Measurements from ENCODE around the gene TNFRSF19. TPM values are rescaled to one million over a fixed set of nuclear protein-coding genes. Genes with fewer than 3 reads are reported as not detected.

TNFRSF19 gene
- total and polyA plus RNA-seq, 2 of the 8 experiments (the other 6 are each of a cell fraction or from before 2014, with no cell fraction given) = 0.50 to 0.95 TPM

GRCh38 chr13:23660249-23660648 lies 90.0 kb downstream of the TNFRSF19 start:
- no peak for TF ChIP-seq CHD2 (IDR thresholded peaks at IDR 0.05; ENCODE audit: low read length)
- no peak for TF ChIP-seq CHD1 (IDR thresholded peaks at IDR 0.05; ENCODE audit: low read depth, low read length)
- no peak for TF ChIP-seq HDAC2 (IDR thresholded peaks at IDR 0.05; ENCODE audit: borderline replicate concordance in 1 of 2, low read depth in 2 of 2, low read length in 2 of 2)
- no peak for TF ChIP-seq EZH2 (IDR thresholded peaks at IDR 0.05; ENCODE audit: low read depth, low read length, severe bottlenecking)
- TF ChIP-seq USF2 (IDR thresholded peaks at IDR 0.05; ENCODE audit: low read length) = no peak
- no peak for TF ChIP-seq JUN (IDR thresholded peaks at IDR 0.05; ENCODE audit: low read depth, low read length)
- no peak for TF ChIP-seq YY1 (IDR thresholded peaks at IDR 0.05; ENCODE audit: low read depth, low read length)
- no peak for TF ChIP-seq TEAD4 (IDR thresholded peaks at IDR 0.05; ENCODE audit: low read depth, low read length)
- Histone ChIP-seq H3K4ac (replicated peaks; ENCODE audit: insufficient read length, low read depth, low read length) (no peak overlapping the region), H3K23me2 (ENCODE audit: low read depth, low read length) (no peaks in the 10 kb centered on the region), H3K4me2 (ENCODE audit: insufficient read depth in 1 of 2, low read depth in 2 of 2, low read length in 2 of 2) (no peak overlapping the region), H4K91ac (replicated peaks; ENCODE audit: insufficient read length, low read length) (no peak overlapping the region), H2AFZ (ENCODE audit: low read length) (no peak overlapping the region), H3K9ac (replicated peaks in 1 of 4; ENCODE audit: extremely low read depth in 1 of 4, low read depth in 3 of 4, low read length in 3 of 4) (no peak overlapping the region), H2BK15ac (ENCODE audit: low read length) (no peak overlapping the region), H3K56ac (replicated peaks; ENCODE audit: insufficient read length, low read depth, low read length) (no peak overlapping the region), H2BK12ac (ENCODE audit: low read depth, low read length) (no peak overlapping the region), H3K23ac (ENCODE audit: insufficient read length) (no peak overlapping the region), H3K27ac (ENCODE audit: low read depth, low read length) (no peak overlapping the region), H4K5ac (ENCODE audit: insufficient read length, low read depth, low read length) (no peak overlapping the region), H3K4me3 (ENCODE audit: extremely low read depth in 1 of 4, insufficient read depth in 2 of 4, low read depth in 3 of 4, low read length in 4 of 4) (no peak overlapping the region), H3K4me1 (replicated peaks in 1 of 4; ENCODE audit: control insufficient read depth in 3 of 4, insufficient read depth in 4 of 4, low read length in 3 of 4) (peaks cover 0 to 9% (median 3%) of the 10 kb centered on the region in 4 experiments; a peak in 2 of 7 replicates), H4K20me1 (replicated peaks in 1 of 2; ENCODE audit: control insufficient read depth in 1 of 2, insufficient read depth in 2 of 2, low read length in 2 of 2) (no peaks in the 10 kb centered on the region), H3K9me3 (ENCODE audit: insufficient read depth in 2 of 2, low read depth in 1 of 2, low read length in 1 of 2) (0 out of 4 replicates have a peak, but pooled peaks cover 0 to 2% of the 10 kb centered on the region in 2 experiments), H2BK20ac (ENCODE audit: low read length) (no peak overlapping the region), H2BK120ac (replicated peaks; ENCODE audit: low read depth, low read length) (no peak overlapping the region), H3K79me2 (ENCODE audit: control insufficient read depth in 1 of 2, insufficient read depth in 2 of 2, low read length in 2 of 2) (no peaks in the 10 kb centered on the region), H4K8ac (ENCODE audit: extremely low read depth, insufficient read depth, low read length) (no peak overlapping the region), H2AK5ac (ENCODE audit: low read depth, low read length) (no peak overlapping the region), H3K36me3 (ENCODE audit: control insufficient read depth in 2 of 4, insufficient read depth in 4 of 4, low read length in 3 of 4) (no peaks in the 10 kb centered on the region), H3K18ac (ENCODE audit: extremely low read depth, low read length) (no peak overlapping the region), H3K14ac (ENCODE audit: insufficient read length) (no peak overlapping the region), H2BK5ac (ENCODE audit: low read depth, low read length) (no peak overlapping the region), H3K27me3 (replicated peaks in 1 of 4; ENCODE audit: control insufficient read depth in 3 of 4, extremely low read depth in 1 of 4, insufficient read depth in 3 of 4, low read length in 3 of 4) (no peaks in the 10 kb centered on the region), H3K79me1 (ENCODE audit: low read depth, low read length) (no peaks in the 10 kb centered on the region)
- POLR2A ChIA-PET (ENCODE audit: partially characterized antibody) = no interaction called here
- no peak for DNase-seq (ENCODE audit: low read depth in 1 of 2, low spot score in 2 of 2)
- CTCF ChIA-PET (ENCODE audit: partially characterized antibody) = interaction anchor here (1.1 to 2.0 kb wide), 3 partner anchors 9 to 74 kb away, joined by 3 to 6 read pairs (median 4); no protein-coding TSS in a partner anchor
- 93% methylated on average over 9 of the region's 9 CpGs; no CpG with 5 or more reads in 1 of the 2 experiments for WGBS, 2 experiments (ENCODE audit: extremely low coverage in 1 of 2, insufficient coverage in 1 of 2, insufficient read length in 1 of 2, insufficient replicate concordance in 2 of 2, low coverage in 1 of 2, low lambda C conversion rate in 2 of 2, missing lambda C conversion rate in 1 of 2)
- FAIRE-seq = no peak
